DMS114 treated with DMSO at 0.1 percent for 48 hours (cell line): ENCODE measurements around the gene AK5.

Experiments used
- DNase-seq: peaks from one replicate; lab custom pipeline; 2025; ENCODE audit not compliant: unreplicated experiment; lab: John Stamatoyannopoulos, UW

AK5 gene

DNA sequence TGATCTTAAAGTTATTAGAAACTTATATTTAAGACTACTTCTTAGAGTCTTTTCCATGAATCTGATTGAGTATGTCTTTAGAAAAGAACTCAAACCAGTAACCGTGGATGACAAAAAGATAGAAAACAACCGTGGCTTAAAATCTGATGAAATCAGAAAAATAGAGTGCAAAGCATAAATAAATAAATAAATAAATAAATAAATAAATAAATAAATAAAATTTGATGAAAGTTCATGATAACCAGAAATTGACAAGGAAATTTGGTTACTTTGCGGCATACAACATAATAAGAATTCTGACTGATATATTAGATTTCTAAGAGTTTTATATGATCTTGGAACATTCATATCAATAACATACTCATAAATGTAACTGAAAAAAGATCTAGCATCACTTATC lies 152.1 kb downstream of the AK5 start:
- no peak for DNase-seq

DNA sequence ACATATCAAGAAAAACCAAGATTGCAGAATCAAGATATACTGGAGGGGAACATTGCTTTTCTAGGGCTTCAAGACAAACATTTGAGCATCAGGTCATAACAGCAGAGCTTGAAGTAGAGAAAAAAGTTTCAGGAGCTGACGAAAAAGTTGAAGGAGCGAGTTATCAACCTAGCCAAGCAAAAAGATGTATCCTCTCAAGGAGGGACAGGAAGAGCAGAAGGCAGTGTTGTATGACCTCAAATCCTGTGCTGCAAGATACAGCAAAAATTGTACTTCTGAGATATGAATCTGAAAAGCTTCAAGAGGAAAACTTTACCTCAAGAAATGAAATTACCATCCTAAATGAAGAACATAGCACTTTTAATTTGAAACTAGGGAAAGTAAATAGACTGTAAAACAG lies 153.1 kb downstream of the AK5 start:
- no peak for DNase-seq

DNA sequence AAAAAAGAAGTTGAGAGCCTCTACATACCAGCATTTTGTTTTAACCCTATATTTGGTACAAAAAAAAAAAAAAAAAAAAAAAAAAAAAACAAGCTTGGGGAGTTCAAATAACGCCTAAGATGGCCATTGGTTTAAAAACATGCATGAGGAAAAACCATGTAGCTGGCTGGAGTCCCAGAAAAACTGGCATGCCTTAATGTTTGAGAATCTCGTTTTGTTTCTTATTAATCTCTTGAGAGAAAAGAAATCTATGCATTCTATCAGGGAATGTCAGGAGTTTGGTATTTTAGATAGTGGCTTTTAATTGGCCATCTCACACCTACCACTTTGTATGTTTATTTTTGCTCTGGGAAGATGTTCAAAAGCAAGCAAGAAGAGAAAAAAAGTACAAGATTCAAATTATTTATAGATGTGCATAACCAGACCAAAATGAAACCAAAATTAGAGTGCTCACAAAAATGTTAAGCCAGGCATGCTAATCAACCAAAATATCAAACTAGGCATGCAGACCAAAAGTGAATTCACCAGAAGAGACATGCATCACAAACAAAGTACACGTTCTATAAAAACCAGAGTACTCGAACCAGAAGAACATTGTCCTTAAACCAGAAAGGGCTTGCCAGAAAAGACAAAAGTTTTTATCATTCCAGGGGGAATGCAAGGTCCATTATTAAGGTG lies 156.6 kb downstream of the AK5 start:
- no peak for DNase-seq

DNA sequence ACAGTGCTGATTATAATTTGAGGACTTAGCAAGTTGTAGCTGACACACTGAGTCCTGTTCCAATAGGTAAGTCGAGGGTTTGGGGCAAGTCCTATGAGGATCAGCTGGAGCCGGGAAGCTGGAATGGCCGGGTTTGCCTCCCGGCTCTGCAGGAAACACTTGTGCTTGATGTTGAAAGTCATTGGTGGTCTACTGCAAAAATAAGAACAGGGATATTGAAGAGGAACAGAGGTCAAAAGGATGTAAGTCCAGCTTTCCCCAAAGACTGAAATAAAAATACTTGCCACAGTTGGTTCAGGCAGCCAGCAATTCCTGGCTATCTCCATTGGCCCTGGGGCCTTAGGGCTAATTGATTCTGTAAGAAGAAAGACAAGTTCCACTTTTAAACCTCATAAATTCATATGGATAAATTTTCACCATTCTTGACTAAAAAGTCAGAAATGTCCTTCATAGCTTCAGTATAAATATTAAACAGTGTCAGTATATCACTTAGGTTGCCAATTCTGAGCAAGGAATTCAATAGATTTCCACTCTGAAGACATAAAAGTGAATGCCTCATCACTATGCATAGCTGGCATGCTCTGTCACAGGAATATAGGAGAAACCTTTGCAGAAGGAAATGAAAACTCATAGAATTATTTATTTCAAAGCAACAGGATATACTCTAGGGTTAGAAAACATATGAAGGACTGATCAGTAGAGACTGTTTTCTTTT lies 165.2 kb downstream of the AK5 start:
- no peak for DNase-seq

DNA sequence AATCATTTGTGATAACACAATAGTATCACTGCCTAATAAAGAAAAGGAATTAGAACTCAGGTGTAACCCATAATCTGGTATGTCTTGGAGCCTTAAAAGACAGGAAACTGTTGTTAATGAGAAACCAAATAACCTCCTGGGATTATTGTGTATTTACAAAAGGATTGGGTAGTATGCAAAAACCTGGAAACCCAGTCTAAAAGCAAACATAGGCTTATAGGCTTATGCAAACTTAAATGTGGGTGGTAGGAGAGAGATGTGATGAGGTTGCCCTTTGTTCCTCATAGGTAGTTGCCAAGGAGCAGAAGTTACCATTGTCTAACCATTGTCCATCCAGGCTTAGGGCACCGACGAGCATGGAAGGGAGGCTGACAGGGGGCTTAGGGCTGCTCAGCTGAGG lies 165.8 kb downstream of the AK5 start:
- no peak for DNase-seq

DNA sequence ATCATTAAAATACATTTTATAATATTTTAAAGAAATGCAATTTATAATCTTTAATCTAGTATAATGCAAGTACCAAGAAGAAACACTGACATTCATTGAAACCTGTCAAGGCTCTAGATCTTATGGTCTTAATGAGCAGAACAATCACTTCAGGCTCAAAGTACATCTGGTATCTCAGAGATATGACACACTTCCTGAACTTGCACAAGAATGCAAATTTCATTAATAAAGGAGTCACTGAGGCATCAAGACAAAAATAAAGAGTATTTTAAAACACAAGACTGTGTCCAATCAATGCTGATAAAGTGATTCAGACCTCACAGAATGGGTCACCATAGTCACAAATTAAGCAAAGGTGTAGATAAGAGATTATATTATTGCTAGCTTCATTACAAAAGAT lies 178.1 kb downstream of the AK5 start:
- no peak for DNase-seq

DNA sequence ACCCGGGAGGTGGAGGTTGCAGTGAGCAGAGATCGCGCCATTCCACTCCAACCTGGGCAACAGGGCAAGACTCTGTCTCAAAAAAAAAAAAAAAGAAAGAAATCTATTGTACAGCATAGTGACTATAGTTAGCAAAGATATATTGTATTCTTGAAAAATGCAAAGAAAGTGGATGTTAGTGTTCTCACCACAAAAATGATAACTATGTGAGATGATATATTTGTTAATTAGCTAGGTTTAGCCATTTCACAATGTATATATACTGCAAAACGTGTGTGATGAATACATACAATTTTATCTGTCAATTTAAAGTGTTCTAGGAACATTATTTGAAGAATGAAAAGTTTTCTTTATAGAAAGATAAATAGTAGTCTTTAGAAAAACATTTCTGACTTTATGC lies 179.9 kb downstream of the AK5 start:
- DNase-seq = no peak

DNA sequence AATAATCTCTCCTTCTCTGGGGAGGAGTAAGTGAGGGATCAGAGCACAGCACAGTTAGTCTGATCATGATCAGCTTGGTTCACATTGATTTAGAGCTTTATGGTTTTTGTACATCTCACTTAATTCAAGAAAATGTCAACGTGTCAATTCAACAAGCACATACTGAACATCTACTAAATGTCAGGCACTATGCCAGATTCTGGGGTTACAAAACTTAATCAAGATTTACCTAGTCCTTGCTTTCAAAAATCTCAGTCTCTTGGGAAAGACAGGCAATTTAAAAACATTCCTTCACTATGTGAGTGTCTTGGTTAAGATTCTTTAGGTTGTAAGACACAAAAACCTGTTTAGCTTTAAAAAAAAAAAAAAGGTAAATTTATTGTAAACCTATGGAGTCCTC lies 181.4 kb downstream of the AK5 start:
- no peak for DNase-seq

DNA sequence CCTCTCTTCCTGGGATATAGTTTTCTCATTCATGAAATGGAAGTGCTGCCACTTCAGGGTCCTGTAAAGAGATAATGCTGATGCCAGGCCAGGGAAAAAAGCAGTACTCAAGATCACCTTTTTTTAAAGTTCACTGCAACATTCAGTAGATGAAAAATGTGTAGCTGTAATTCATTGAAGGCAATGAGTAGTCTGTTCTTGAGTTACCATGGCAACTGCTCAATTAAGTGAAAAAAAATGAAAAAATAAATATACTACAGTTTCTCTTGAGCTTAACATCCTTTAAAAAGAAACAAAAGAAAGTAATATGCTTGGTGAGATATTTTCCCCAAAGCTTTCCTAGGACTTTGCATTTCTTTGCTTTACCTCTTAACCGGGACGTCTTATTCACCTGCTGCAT lies 183.3 kb downstream of the AK5 start:
- DNase-seq = no peak

DNA sequence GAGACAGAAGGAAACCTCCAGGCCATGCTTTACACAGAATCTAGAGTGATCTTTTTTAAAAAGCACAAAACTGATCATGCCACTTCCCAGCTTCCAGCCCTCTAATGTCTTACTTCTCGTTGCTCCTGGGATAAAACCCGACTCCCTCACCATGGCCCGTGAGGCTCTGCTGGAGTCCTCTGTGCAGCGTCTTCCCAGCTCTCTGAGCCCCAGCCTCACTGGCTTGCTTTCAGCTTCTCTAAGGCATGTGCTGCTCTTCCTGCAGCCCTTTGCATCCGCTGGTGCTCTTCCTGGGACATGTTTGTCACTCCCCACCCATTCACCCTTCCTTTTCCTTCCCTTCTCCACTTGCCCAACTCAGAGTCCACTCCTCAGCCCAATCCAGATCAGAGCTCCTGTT lies 184.1 kb downstream of the AK5 start:
- no peak for DNase-seq

DNA sequence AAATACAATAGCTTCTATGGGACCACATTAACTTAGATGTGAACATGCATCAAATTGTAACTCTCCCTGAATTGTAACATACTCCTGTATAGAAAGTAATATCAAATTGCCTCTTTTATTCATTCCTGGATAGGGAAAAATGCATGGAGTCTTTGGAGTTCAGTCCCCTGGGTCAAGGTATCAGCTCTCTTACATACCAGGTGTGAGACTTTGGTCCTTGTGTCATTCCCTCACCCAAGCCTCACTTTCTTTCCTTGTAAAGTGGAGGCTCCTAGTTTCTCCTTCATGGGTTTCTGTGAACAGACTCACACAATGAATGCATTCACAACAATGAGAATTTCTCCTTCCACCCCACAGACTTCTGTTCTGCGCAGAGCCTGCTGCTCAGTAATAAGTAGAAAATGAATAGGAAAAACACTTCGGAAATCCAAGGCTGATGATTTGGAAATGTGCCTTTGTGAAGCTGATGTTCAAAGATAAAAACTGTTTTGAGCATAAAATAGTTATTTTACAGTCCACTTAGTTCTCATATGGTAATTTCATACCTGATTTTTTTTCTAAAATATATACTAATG lies 185.3 kb downstream of the AK5 start:
- DNase-seq = no peak

DNA sequence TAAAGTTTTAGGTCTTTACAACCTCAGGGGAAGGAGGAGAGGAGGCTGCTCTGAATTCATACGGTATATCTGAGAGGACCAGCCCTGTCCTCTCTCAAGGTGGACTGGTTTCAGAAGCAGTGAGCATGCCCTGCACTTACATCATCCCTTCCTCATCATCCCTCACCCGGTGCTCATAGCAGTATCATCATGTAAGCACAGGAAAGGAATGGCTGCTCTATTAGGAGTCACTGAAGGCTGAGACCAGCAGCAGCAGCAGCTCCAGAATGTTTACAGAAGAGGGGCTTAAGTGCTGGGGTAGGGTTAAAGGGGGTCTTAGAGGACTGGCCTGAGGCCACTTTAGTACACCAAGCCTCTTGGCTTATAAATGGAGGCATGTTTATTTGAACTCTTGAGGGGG lies 185.9 kb downstream of the AK5 start:
- DNase-seq = no peak

DNA sequence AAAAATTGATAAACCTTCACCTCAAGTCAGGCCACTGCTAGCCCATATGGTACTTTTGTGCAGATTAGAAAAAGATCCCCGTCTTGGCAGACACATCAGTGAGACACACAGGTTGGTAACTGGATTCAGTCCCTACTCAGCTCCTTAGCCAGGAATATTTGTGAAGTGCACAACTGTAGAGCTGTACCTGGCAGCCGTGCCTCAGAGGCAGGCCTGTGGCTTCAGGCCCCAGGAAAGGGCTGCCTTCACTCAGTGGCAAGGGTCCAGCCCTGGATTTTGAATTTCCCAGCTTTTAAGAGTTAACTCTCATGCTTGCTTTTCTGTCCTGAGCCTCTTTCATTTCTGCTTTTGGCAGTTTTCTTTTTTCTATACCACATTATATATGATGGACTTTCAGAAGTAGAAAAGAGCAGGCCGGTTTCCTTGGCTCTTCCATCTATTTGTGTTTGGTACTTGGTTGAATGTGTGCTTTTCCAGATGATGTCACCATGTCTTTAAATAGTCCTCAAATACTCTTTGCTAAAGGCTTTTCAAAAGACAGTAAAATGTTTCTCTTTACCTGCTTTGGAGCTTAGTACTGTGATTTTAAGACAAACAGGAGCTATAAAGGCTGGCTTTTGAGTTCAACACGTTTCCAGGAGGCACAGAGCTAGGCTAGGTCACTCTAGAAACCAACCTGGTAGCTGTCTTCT lies 186.6 kb downstream of the AK5 start:
- DNase-seq = no peak

DNA sequence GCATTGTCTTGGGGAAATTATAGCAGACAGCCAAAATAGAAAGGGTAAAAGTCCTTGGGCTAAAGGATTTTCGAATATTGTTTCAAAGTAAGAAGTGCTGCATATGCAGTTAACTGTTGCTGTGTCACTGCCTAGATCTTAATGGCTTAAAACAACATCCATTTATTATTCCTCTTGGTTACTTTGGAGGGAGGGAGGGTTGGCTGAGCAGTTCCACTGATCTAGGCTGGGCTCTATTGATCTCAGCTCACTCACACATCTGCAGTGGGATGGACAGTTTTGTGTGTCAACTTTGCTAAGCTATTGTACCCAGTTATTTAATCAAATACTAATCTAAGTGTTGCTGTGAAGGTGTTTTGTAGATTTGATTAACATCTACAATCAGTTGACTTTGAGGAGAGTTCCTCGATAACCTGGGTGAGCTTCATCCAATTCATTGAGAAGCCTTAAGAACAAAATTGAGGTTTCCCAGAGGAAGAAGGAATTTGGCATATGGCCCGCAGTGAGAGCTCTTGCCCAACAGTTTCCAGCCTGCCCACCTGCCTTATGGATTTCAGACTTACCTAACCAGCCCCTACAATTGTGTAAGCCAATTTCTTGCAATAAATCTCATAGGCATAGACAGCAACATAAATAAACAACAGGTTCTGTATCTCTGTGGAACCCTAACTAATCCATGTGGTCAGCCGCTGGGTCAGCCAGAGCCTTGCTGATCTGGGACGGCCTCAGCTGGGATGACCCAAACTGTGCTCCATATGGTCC lies 187.3 kb downstream of the AK5 start:
- DNase-seq = no peak

DNA sequence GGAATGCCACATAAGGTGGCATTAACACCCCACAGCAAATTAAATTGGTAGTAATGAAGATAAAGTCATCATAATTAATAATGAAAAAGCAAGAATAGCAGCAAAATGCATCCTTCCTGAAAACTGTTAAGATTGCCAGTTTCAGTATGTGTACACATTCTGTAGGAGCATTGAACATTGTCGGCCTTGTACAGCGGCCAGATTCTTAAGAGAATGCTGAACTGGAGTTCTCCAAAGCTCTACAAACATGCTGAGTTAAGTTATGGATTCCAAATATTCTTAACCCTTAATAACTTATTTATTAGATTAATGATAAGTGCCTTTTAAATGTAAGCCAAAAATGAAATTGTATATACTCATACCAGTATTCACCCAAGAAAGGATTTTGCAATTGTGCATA lies 189.9 kb downstream of the AK5 start:
- DNase-seq = no peak

DNA sequence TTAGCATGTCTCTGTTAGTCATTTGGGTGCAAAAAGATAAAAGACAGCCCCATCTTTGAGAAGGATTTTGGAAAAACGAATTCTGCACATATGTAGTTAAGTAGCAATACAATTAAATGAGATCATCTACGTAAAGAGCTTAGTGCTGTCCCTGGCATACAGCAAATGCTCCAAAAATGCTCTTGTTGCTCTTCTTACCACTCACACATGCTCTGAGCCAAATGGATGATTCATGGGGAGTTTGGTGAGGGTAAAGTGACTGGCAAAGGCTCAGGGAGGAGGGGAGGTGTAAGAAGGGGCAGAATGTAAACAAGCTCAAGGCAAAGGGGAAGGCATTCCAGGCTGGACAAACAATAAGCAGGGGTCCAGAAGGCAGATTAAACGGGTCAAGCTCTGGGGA lies 191.9 kb downstream of the AK5 start:
- DNase-seq = no peak

DNA sequence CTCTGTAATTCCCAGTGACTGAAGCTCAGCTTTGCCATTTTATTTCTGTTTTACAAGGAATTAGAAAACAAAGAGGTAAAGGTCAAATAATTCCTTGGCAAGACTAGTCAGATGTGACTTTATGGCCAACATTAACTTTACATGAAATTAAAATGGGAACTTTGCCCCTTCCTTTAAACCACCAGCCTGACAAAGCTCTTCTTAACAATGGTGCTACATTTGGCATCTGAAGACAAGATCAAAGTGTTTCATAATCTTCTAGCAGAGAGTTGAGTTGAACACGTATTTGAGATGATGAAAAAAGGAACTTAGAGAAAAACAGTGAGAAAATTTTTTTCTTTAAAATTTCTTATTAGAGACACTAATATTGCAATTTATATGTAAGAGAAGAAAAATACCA lies 193.8 kb downstream of the AK5 start:
- no peak for DNase-seq

DNA sequence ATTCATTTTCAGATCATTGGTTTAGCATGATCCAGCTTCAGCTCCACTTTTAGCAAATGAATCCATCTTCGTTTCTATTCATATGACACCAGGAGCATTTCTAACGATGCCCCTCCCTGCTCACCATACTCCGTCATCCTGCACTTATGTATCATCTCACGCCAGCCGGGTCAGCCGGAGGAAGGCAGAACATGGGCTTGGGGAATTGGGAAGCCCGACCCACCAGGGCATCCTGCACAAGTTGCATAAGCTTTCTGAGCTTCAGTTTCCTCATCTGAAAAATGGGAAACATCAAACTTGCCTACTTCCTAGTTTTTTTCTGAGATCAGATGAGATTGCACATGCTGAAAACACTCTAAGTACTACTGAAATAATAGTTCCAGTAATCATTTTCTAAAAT lies 194.7 kb downstream of the AK5 start:
- DNase-seq = no peak

DNA sequence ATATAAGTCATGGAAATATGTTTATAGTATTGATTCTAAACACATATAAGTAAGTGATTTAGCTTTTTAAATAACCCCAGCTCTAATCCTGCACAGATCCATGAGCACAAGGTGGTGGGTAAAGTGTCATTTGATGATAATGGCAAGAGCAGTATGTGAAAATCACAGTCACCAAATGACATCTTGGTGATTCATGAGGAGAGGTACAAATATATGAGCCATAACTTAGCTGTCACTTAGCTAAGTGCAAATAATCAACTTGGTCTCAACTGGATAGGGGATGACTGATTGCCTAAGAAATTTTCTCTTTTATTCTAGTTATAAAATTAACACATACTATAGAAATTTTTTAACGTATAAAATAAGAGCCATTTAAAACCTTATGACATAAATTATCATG lies 202.5 kb downstream of the AK5 start:
- DNase-seq = no peak

DNA sequence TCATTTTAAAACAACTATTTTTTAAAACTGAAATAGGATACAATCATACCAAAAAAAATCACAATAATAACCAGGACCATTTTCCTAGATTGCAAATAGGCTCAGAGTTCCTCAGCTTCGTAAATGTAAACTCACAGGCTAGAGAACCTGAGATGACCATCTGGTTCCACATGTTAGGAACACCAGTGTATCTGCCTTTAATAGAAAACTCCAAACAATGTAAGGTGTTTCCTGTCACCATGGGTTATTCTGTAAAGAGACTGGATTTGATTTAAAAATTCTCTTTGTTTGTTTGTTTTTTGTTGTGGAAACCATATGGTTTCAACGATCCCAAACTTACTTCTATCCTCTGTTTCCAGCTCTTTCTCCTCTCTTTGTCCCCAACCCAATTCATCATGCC lies 203.1 kb downstream of the AK5 start:
- no peak for DNase-seq

DNA sequence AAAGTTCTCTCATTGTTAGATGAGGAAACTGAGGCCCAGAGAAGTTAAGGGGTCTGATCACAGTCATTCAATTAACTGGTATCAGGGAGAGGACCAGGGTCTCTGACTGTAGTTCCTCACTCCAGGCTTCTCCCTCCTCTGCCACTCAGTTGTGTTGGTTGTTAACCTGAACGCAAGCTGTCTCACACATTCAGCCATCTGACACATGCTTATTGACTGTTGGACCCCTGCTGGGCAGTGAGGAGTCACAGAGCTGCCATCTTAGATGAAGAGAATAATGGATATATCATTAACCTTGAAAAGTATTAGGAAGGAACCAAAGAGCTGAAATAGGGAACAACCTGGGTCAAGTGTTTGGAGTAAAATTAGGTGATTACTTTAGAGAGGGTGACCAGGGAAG lies 205.8 kb downstream of the AK5 start:
- DNase-seq = no peak
